CD4-positive, alpha-beta T cell (primary cell): ENCODE measurements around the gene SALL1. TPM values are rescaled to one million over a fixed set of nuclear protein-coding genes. Genes with fewer than 3 reads are reported as not detected.

Experiments used
- ATAC-seq: fragments of 200-7000 bp; cut with Tn5 transposase; one replicate; pipeline ENCODE4 v1.10.0; 2022; ENCODE audit warnings: mild to moderate bottlenecking; ENCODE audit not compliant: poor library complexity
- CTCF ChIA-PET: fragments of 350-600 bp; sonication (Branson Sonifier 250); formaldehyde crosslinking; loops from one replicate; lab custom pipeline; 2021; ENCODE audit warnings: antibody characterized with exemption, inconsistent platforms; lab: Charles Lee
- POLR2A ChIA-PET: fragments of 350-600 bp; sonication (Branson Sonifier 250); formaldehyde crosslinking; loops from one replicate; lab custom pipeline; 2021; ENCODE audit warnings: antibody characterized with exemption, inconsistent platforms; lab: Charles Lee
- DNase-seq, 14 experiments: peaks; one replicate each; pipeline ENCODE4 v3.0.0-alpha.2; 2013 to 2020; ENCODE audit warnings: mixed read lengths in 2 of 14
- H3K27ac ChIP-seq, 2 donors: one replicate each; pipeline versions ENCODE4 v1.5.1 to v1.7.0; 2013; ENCODE audit warnings: low read length in 2 of 2, low read depth in 1 of 2, mild to moderate bottlenecking in 1 of 2
- H3K27me3 ChIP-seq, 2 experiments: 1 replicate in 1 of 2; 2 replicates in 1 of 2; pipeline versions ENCODE4 v1.6.1 to v1.7.0; 2013; ENCODE audit warnings: low read length in 2 of 2, control low read depth in 1 of 2, mild to moderate bottlenecking in 1 of 2, moderate library complexity in 1 of 2; ENCODE audit not compliant: insufficient read depth in 2 of 2, control insufficient read depth in 1 of 2
- H3K36me3 ChIP-seq: one replicate; pipeline ENCODE4 v1.6.1; 2013; ENCODE audit warnings: low read length, control low read depth; ENCODE audit not compliant: insufficient read depth
- H3K4me1 ChIP-seq: one replicate; pipeline ENCODE4 v1.6.1; 2013; ENCODE audit warnings: low read length, control low read depth; ENCODE audit not compliant: insufficient read depth
- H3K4me3 ChIP-seq: one replicate; pipeline ENCODE4 v1.5.1; 2013; ENCODE audit warnings: mild to moderate bottlenecking, low read length, moderate library complexity
- H3K9me3 ChIP-seq, 2 experiments: 1 replicate in 1 of 2; 2 replicates in 1 of 2; pipeline versions ENCODE4 v1.6.1 to v1.7.0; 2013; ENCODE audit warnings: low read length in 2 of 2, mild to moderate bottlenecking in 2 of 2, control low read depth in 1 of 2, moderate library complexity in 1 of 2; ENCODE audit not compliant: control insufficient read depth in 1 of 2, insufficient read depth in 1 of 2
- H3K27ac Mint-ChIP-seq: one replicate; pipeline ENCODE4 v1.8.0; 2020; ENCODE audit warnings: mixed read lengths
- H3K27me3 Mint-ChIP-seq: one replicate; pipeline ENCODE4 v1.8.0; 2021; ENCODE audit warnings: mixed read lengths
- H3K36me3 Mint-ChIP-seq: one replicate; pipeline ENCODE4 v1.8.0; 2021; ENCODE audit warnings: low read depth, mixed read lengths
- H3K4me1 Mint-ChIP-seq: one replicate; pipeline ENCODE4 v1.8.0; 2021; ENCODE audit warnings: low read depth, mixed read lengths
- H3K4me3 Mint-ChIP-seq: one replicate; pipeline ENCODE4 v1.8.0; 2020; ENCODE audit warnings: mild to moderate bottlenecking, mixed read lengths
- H3K9me3 Mint-ChIP-seq: one replicate; pipeline ENCODE4 v1.8.0; 2020; ENCODE audit warnings: mixed read lengths
- CTCF ChIP-seq: fragments of 200-600 bp; IDR thresholded peaks from one replicate; pipeline ENCODE4 v1.8.0; 2022; ENCODE audit warnings: antibody characterized with exemption, mild to moderate bottlenecking
- intact Hi-C, 2 experiments: fragments of 100-400 bp; cut with DNase I in 1 of 2; cut with micrococcal nuclease in 1 of 2; formaldehyde crosslinking; loops; one replicate each; pipeline versions ENCODE4 v1.15.1 to v1.9.0; 2023 to 2025; cut with DNase I, micrococcal nuclease
- total RNA-seq, 174 experiments: library from RNA in 2 of 174; stranded (reverse) in 2 of 174; gene quantifications; one replicate each; pipeline ENCODE4 v1.2.3 and lab custom pipeline; 2021 to 2026

Gene SALL1
- total RNA-seq, 2 experiments from 2014 or later: not detected

DNA sequence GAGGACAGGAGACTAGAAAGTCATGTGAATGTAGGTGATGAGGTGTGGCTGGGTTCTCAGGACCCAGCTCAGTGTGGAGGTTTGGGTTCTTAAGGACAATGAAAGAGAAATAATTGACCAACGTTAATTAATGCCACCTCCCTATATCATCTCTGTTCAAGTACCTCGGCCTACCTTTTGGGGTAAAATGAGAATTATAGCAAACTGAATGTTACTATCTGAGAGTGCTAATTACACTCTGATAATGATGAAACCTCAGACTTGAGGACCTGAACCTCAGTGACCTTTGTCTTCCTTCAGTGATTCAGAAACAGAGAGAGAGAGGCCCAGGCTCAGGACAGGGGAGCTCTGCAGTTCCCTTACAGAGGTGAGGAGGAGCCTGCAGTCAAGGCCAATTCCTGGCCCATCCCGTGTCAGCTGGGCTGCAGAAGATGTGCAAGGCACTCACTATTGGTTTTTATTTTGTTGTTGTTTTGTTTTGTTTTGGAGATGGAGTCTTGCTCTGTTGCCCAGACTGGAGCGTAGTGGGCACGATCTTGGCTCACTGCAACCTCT lies 57.3 kb downstream of the SALL1 start:
- POLR2A ChIA-PET: no interaction called here

More for the DNA sequence above, 57.3 kb downstream of the SALL1 start:
- Mint-ChIP-seq H3K27me3 (peaks cover 4% of the 10 kb centered on the region), H3K36me3 (no peaks in the 10 kb centered on the region), H3K4me1 (no peaks in the 10 kb centered on the region), H3K9me3 (no peaks in the 10 kb centered on the region), H3K4me3 (no peak overlapping the region), H3K27ac (no peak overlapping the region)
- no peak for ATAC-seq
- Histone ChIP-seq H3K27me3 (peaks cover 0 to 3% of the 10 kb centered on the region in 2 experiments), H3K36me3 (no peaks in the 10 kb centered on the region), H3K4me3 (no peak overlapping the region), H3K27ac (no peak overlapping the region), H3K9me3 (peaks cover 0 to 8% of the 10 kb centered on the region in 2 experiments), H3K4me1 (no peaks in the 10 kb centered on the region)
- intact Hi-C loops: no loop called here
- DNase-seq: no peak
- no peak for TF ChIP-seq CTCF
- CTCF ChIA-PET: no interaction called here
